ENCODE measurements around the gene MEF2C. TPM values are rescaled to one million over a fixed set of nuclear protein-coding genes. Genes with fewer than 3 reads are reported as not detected.
A peak's percentile ranks its signal among the peaks of the same experiment; 100 is the strongest.

Gene MEF2C
- total RNA-seq, 1 experiment from 2014 or later: 13.0 TPM

- DNase-seq (ENCODE audit: low read depth, low spot score) (peak; percentile 15), ATAC-seq (no peak)
- H3K4me2 ChIP-seq (ENCODE audit: low read length): no peak overlapping the region
- no peak overlapping the region for H3K27ac ChIP-seq (ENCODE audit: low read depth, low read length)
- H4K20me1 ChIP-seq (ENCODE audit: insufficient read depth): no peaks in the 10 kb centered on the region
- BruUV-seq (replicated peaks): no TSS peak
- H3K9me3 ChIP-seq (ENCODE audit: control insufficient read depth in 1 of 2, insufficient read depth in 1 of 2, low read depth in 1 of 2, low read length in 2 of 2): no peaks in the 10 kb centered on the region
- no peaks in the 10 kb centered on the region; a peak in 1 of 4 replicates for H3K4me1 ChIP-seq (ENCODE audit: control insufficient read depth in 1 of 2, insufficient read depth in 2 of 2, low read length in 2 of 2)
- intact Hi-C loops (cut with micrococcal nuclease): loop anchor here (2.0 to 10.0 kb wide), 4 partner anchors 154 to 1707 kb away; partner anchors contain the start of gene MEF2C
- H3K27me3 ChIP-seq (ENCODE audit: insufficient read depth, low read length): no peaks in the 10 kb centered on the region
- ChIA-PET RAD21 (ENCODE audit: low non-redundant PET in 1 of 2, low total read pairs in 2 of 2, uncharacterized antibody in 2 of 2, unreplicated experiment in 2 of 2) (interaction anchor here in 1 of 2 experiments (0.6 to 0.7 kb wide), 2 partner anchors 80 to 1539 kb away, joined by 3 to 4 read pairs; no protein-coding TSS in a partner anchor), POLR2A (no interaction called here), CTCF (interaction anchor here (0.7 to 4.3 kb wide), 15 partner anchors 10 to 1706 kb away, joined by 3 to 64 read pairs (median 4); no protein-coding TSS in a partner anchor)
- no peaks in the 10 kb centered on the region for H3K36me3 ChIP-seq (ENCODE audit: control insufficient read depth in 1 of 2, insufficient read depth in 2 of 2, low read length in 2 of 2)
- no peak overlapping the region for H3K9ac ChIP-seq (ENCODE audit: low read length)
- H2AFZ ChIP-seq (ENCODE audit: low read depth, low read length, poor library complexity, severe bottlenecking): no peak overlapping the region
- H3K9me2 ChIP-seq (ENCODE audit: insufficient read depth): no peaks in the 10 kb centered on the region
- no peak for TF ChIP-seq ZNF274 (IDR thresholded peaks at IDR 0.05; ENCODE audit: low read depth, low read length)
- TF ChIP-seq EZH2phosphoT487 (IDR thresholded peaks at IDR 0.05; ENCODE audit: borderline replicate concordance): no peak
- TF ChIP-seq JUND (IDR thresholded peaks at IDR 0.05): no peak
- TF ChIP-seq SP1 (IDR thresholded peaks at IDR 0.05; ENCODE audit: low read depth): no peak
- TF ChIP-seq RAD21 (IDR thresholded peaks at IDR 0.05; ENCODE audit: low read depth): peak; percentile 51
- TF ChIP-seq CEBPB (IDR thresholded peaks at IDR 0.05; ENCODE audit: low read depth): no peak
- no peak for TF ChIP-seq SIN3A (IDR thresholded peaks at IDR 0.05; ENCODE audit: low read depth)
- TF ChIP-seq YY1 (IDR thresholded peaks at IDR 0.05; ENCODE audit: extremely low read depth, insufficient replicate concordance, low read depth, low read length): no peak
- TF ChIP-seq, protein P1, sequence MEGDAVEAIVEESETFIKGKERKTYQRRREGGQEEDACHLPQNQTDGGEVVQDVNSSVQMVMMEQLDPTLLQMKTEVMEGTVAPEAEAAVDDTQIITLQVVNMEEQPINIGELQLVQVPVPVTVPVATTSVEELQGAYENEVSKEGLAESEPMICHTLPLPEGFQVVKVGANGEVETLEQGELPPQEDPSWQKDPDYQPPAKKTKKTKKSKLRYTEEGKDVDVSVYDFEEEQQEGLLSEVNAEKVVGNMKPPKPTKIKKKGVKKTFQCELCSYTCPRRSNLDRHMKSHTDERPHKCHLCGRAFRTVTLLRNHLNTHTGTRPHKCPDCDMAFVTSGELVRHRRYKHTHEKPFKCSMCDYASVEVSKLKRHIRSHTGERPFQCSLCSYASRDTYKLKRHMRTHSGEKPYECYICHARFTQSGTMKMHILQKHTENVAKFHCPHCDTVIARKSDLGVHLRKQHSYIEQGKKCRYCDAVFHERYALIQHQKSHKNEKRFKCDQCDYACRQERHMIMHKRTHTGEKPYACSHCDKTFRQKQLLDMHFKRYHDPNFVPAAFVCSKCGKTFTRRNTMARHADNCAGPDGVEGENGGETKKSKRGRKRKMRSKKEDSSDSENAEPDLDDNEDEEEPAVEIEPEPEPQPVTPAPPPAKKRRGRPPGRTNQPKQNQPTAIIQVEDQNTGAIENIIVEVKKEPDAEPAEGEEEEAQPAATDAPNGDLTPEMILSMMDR (IDR thresholded peaks at IDR 0.05 in 2 of 3, conservative IDR thresholded peaks at IDR 0.05 in 1 of 3; ENCODE audit: borderline replicate concordance in 1 of 3, insufficient read depth in 1 of 3, low read depth in 2 of 3, low read length in 2 of 3): peak; percentile 21 to 42 (median 42); a peak in 4 of 6 replicates
- no peak overlapping the region for H3K4me3 ChIP-seq (replicated peaks in 1 of 2; ENCODE audit: low read depth in 1 of 2, low read length in 2 of 2)
- no peaks in the 10 kb centered on the region for H3K79me2 ChIP-seq (ENCODE audit: insufficient read depth, low read length)
These were observed 155.2 kb downstream of the MEF2C start for GRCh38 chr5:88727705-88728313.
